Adrenal gland (tissue), 12 donors: ENCODE measurements around the gene TXLNA. TPM values are rescaled to one million over a fixed set of nuclear protein-coding genes. Genes with fewer than 3 reads are reported as not detected.

Experiments used
- DNase-seq, 7 donors: peaks; one replicate each; pipeline ENCODE4 v3.0.0-alpha.2; 2019 to 2020
- H3K27ac ChIP-seq, 5 donors: fragments of 200-600 bp; sonication (generic) in 4 of 5; 1 replicate in 3 of 5; 2 replicates in 2 of 5; pipeline versions ENCODE4 v1.5.1 to v1.8.0; 2016 to 2020; ENCODE audit warnings: mild to moderate bottlenecking in 1 of 5
- H3K27me3 ChIP-seq: fragments of 200-600 bp; 2 replicates; pipeline ENCODE4 v1.8.0; 2021
- H3K36me3 ChIP-seq, 2 donors: fragments of 200-600 bp; replicated peaks in 1 of 2; 1 replicate in 1 of 2; 2 replicates in 1 of 2; pipeline versions ENCODE4 v1.5.1 to v1.8.0; 2018 to 2022
- H3K4me1 ChIP-seq, 2 donors: fragments of 200-600 bp; replicated peaks in 1 of 2; 1 replicate in 1 of 2; 2 replicates in 1 of 2; pipeline versions ENCODE4 v1.5.1 to v1.8.0; 2018 to 2021
- H3K4me3 ChIP-seq, 4 donors: fragments of 200-600 bp; sonication (generic) in 3 of 4; one replicate each; pipeline ENCODE4 v1.5.1; 2016 to 2018
- H3K9me3 ChIP-seq, 3 donors: fragments of 200-600 bp; sonication (generic) in 1 of 3; replicated peaks in 1 of 3; 1 replicate in 2 of 3; 2 replicates in 1 of 3; pipeline versions ENCODE4 v1.5.1 to v1.8.0; 2016 to 2021
- POLR2A ChIP-seq, 2 donors: fragments of 450-650 bp; IDR thresholded peaks; one replicate each; pipeline ENCODE4 v1.6.1; 2017; ENCODE audit warnings: antibody characterized with exemption in 2 of 2, mild to moderate bottlenecking in 2 of 2, moderate library complexity in 1 of 2
- WGBS, 4 donors: extraction: QIAGEN DNeasy Blood & Tissue Kit in 2 of 4; methylation state at CpG; one replicate each; pipeline versions ENCODE4 v1.1.5 to v1.1.7; 2013 to 2017; 5-methylcytosine and 5-hydroxymethylcytosine counted together
- intact Hi-C, 2 donors: fragments of 100-400 bp; cut with DNase I; formaldehyde crosslinking; loops; one replicate each; pipeline versions ENCODE4 v1.14.1 to v1.15.0; 2022 to 2023
- polyA plus RNA-seq, 3 donors: library from polyadenylated mRNA; stranded (reverse); fragments of 200-250 nt in 2 of 3; fragments of 350-450 nt in 1 of 3; fragmentation: Illumina TruSeq in 1 of 3; extraction: RNeasy Lipid Tissue Mini Kit (QIAGEN cat#74804) in 1 of 3; gene quantifications; one replicate each; pipeline ENCODE4 v1.2.3, GENCODE V29; 2013 to 2014
- total RNA-seq, 9 donors: library from RNA; depleted of rRNA in 4 of 9; stranded (reverse); fragments of >200 nt in 4 of 9; fragments of 120-200 nt in 1 of 9; fragmentation: NEBNext Ultra II Directional in 1 of 9; extraction: Animal tissue kit (Norgen Biotek cat#: 25700) in 1 of 9; gene quantifications; one replicate each; pipeline versions ENCODE4 v1.1.0 to v1.2.4, GENCODE V29; 2013 to 2023
- TF ChIP-seq, protein P1 (sequence below), 6 experiments: fragments of 450-650 bp in 4 of 6; fragments of 200-600 bp in 2 of 6; sonication (generic) in 1 of 6; IDR thresholded peaks; 1 replicate in 5 of 6; 2 replicates in 1 of 6; pipeline versions ENCODE4 v1.5.1 to v1.8.0; 2016 to 2021; ENCODE audit warnings: antibody characterized with exemption in 6 of 6, mild to moderate bottlenecking in 2 of 6, moderate library complexity in 1 of 6
- donor health status: healthy with polysubstance abuse.
- donor health status: Bipolar disorder and iron deficiency.
- donor health status: DM: yes; HTN: yes; CAD: no.
- donor health status: DM: no; HTN: no; CAD: no.
- donor health status: DM: no; HTN: no; CAD: no.
- donor health status: DM: yes; HTN: yes; CAD: no.

TXLNA gene
- total and polyA plus RNA-seq, 12 donors = 14.9 to 97.4 (median 62.3) TPM

DNA sequence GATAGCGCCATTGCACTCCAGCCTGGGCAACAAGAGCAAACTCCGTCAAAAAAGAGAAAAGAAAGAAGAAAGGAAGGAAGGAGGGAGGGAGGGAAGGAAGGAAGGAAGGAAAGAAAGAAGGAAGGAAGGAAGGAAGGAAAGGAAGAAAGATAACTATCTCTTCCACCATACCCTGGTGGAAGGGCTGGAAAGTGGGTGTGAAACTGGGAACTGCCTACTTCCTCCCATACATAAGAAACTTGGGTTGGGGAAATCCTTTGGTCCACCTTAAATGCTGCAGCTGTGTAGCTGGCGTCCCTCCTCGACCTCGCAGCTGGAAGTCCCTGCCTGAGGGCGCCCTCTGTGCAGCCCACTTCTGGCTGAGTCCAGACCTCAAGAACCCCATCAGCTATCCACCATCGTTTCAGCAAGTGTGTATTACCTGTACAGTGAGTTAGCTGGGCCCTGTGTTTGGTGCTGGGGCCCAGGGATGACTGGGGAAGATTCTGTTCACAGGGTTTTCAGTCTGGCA is 62.9 kb downstream of the TXLNA start:
- Histone ChIP-seq H3K27ac (peak overlapping the region in 2 of 5 donors; percentile 46 to 92), H3K4me1 (peaks cover 12 to 33% of the 10 kb centered on the region in 2 donors), H3K9me3 (no peaks in the 10 kb centered on the region), H3K4me3 (peak overlapping the region in 1 of 4 donors; percentile 13), H3K27me3 (no peaks in the 10 kb centered on the region), H3K36me3 (no peaks in the 10 kb centered on the region)
- intact Hi-C loops = no loop called here
- TF ChIP-seq, protein P1, sequence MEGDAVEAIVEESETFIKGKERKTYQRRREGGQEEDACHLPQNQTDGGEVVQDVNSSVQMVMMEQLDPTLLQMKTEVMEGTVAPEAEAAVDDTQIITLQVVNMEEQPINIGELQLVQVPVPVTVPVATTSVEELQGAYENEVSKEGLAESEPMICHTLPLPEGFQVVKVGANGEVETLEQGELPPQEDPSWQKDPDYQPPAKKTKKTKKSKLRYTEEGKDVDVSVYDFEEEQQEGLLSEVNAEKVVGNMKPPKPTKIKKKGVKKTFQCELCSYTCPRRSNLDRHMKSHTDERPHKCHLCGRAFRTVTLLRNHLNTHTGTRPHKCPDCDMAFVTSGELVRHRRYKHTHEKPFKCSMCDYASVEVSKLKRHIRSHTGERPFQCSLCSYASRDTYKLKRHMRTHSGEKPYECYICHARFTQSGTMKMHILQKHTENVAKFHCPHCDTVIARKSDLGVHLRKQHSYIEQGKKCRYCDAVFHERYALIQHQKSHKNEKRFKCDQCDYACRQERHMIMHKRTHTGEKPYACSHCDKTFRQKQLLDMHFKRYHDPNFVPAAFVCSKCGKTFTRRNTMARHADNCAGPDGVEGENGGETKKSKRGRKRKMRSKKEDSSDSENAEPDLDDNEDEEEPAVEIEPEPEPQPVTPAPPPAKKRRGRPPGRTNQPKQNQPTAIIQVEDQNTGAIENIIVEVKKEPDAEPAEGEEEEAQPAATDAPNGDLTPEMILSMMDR (IDR thresholded peaks at IDR 0.05) = no peak
- no peak for TF ChIP-seq POLR2A (IDR thresholded peaks at IDR 0.05)
- 27 to 35% (median 34%) methylated on average over 6 to 7 of the region's 7 CpGs for WGBS, 4 donors
- DNase-seq = peak in 1 of 7 donors; percentile 31

- H3K9me3 ChIP-seq = no peaks in the 10 kb centered on the region
- no peaks in the 10 kb centered on the region for H3K36me3 ChIP-seq
- TF ChIP-seq, protein P1 (IDR thresholded peaks at IDR 0.05) = no peak
- no peak for TF ChIP-seq POLR2A (IDR thresholded peaks at IDR 0.05)
- H3K4me3 ChIP-seq = no peak within 1 kb of the TSS
- H3K27ac ChIP-seq = peak within 1 kb of the TSS in 4 of 5 donors; percentile 32 to 89 (median 60)
- peaks cover 7 to 28% of the 10 kb centered on the region in 2 donors for H3K4me1 ChIP-seq
- intact Hi-C loops = loop anchor here in 1 of 2 donors (5.0 kb wide), 1 partner anchor 45 kb away; the partner anchor contains the start of gene CCDC28B
- no peaks in the 10 kb centered on the region for H3K27me3 ChIP-seq
- peak in 6 of 7 donors; percentile 48 to 81 (median 63) for DNase-seq
- WGBS, 4 donors = 47 to 72% (median 60%) methylated on average over 2 to 3 of the region's 3 CpGs
Measured at GRCh38 chr1:32246888-32247273, 67.4 kb downstream of the TXLNA start, which contains the start of gene FAM167B. TSS of gene FAM167B (plus strand) at chr1:32247222. CDS start at chr1:32247422, 200 bp downstream.

DNA sequence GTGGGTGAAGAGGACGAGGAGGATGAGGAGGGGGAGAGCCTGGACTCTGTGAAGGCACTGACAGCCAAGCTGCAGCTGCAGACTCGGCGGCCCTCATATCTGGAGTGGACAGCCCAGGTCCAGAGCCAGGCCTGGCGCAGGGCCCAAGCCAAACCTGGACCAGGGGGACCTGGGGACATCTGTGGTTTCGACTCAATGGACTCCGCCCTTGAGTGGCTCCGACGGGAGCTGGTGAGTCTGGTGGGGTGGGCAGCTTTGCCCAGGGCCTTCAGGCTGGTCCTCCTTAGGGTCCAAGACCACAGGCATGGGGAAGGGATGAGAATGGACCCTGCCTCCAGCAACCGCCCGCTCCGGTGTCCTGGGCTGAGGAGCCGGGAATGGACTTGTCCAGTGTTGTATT is 68.0 kb downstream of the TXLNA start:
- 72 to 97% (median 82%) methylated on average over 4 to 12 of the region's 12 CpGs for WGBS, 4 donors
- H3K27me3 ChIP-seq = no peaks in the 10 kb centered on the region
- DNase-seq = no peak
- H3K4me1 ChIP-seq = peaks cover 1 to 23% of the 10 kb centered on the region in 2 donors
- H3K9me3 ChIP-seq = no peaks in the 10 kb centered on the region
- H3K4me3 ChIP-seq = no peak overlapping the region
- intact Hi-C loops = loop anchor here in 1 of 2 donors (5.0 kb wide), 1 partner anchor 45 kb away; the partner anchor contains the start of gene CCDC28B
- peak overlapping the region in 4 of 5 donors; percentile 32 to 89 (median 60) for H3K27ac ChIP-seq
- H3K36me3 ChIP-seq = no peaks in the 10 kb centered on the region
- no peak for TF ChIP-seq POLR2A (IDR thresholded peaks at IDR 0.05)
- TF ChIP-seq, protein P1 (IDR thresholded peaks at IDR 0.05) = no peak

Other genes with a start within 250 kb of the TXLNA start
- 100 to 1,000 TPM in 7 of 9 donors, 10 to 100 TPM in 2; 75.9 to 268 (median 180) TPM for gene PTP4A2, start 241.3 kb upstream of the TXLNA start, total RNA-seq
- gene PTP4A2, start 241.3 kb upstream of the TXLNA start, polyA plus RNA-seq = 100 to 1,000 TPM in 1 of 3 donors, 10 to 100 TPM in 2; 51.8 to 371 (median 56.2) TPM
- 100 to 1,000 TPM in 1 of 9 donors, 10 to 100 TPM in 8; 50.1 to 108 (median 77.1) TPM for gene KHDRBS1, start 165.8 kb upstream of the TXLNA start, total RNA-seq
- gene KHDRBS1, start 165.8 kb upstream of the TXLNA start, polyA plus RNA-seq = 10 to 100 TPM; 37.3 to 88.2 (median 43.7) TPM
- gene TMEM39B, start 106.7 kb upstream of the TXLNA start, total RNA-seq = 10 to 100 TPM in 4 of 9 donors, 1 to 10 TPM in 5; 4.4 to 17.4 (median 8.9) TPM
- 10 to 100 TPM in 2 of 3 donors, 1 to 10 TPM in 1; 9.2 to 15.1 (median 14.2) TPM for gene TMEM39B, start 106.7 kb upstream of the TXLNA start, polyA plus RNA-seq
- gene KPNA6, start 71.6 kb upstream of the TXLNA start, total RNA-seq = 10 to 100 TPM; 39.3 to 86.6 (median 71.5) TPM
- gene KPNA6, start 71.6 kb upstream of the TXLNA start, polyA plus RNA-seq = 10 to 100 TPM in 1 of 3 donors, 1 to 10 TPM in 2; 9.3 to 31.2 (median 9.5) TPM
- gene CCDC28B, start 20.9 kb downstream of the TXLNA start, total RNA-seq = 10 to 100 TPM; 11.4 to 34.0 (median 20.5) TPM
- gene CCDC28B, start 20.9 kb downstream of the TXLNA start, polyA plus RNA-seq = 10 to 100 TPM in 2 of 3 donors, 1 to 10 TPM in 1; 3.4 to 47.7 (median 42.6) TPM
- 1 to 10 TPM; 1.5 to 3.6 (median 2.7) TPM for gene IQCC, start 26.0 kb downstream of the TXLNA start, total RNA-seq
- gene IQCC, start 26.0 kb downstream of the TXLNA start, polyA plus RNA-seq = 1 to 10 TPM; 3.1 to 3.9 (median 3.6) TPM
- gene DCDC2B, start 29.4 kb downstream of the TXLNA start, total RNA-seq = not detected
- gene DCDC2B, start 29.4 kb downstream of the TXLNA start, polyA plus RNA-seq = not detected
- 10 to 100 TPM in 7 of 9 donors, 1 to 10 TPM in 2; 2.1 to 27.1 (median 16.3) TPM for gene TMEM234, start 42.7 kb downstream of the TXLNA start, total RNA-seq
- 10 to 100 TPM; 10.2 to 57.7 (median 34.6) TPM for gene TMEM234, start 42.7 kb downstream of the TXLNA start, polyA plus RNA-seq
- 100 to 1,000 TPM; 187 to 672 (median 202) TPM for gene EIF3I, start 42.7 kb downstream of the TXLNA start, total RNA-seq
- 100 to 1,000 TPM; 196 to 312 (median 294) TPM for gene EIF3I, start 42.7 kb downstream of the TXLNA start, polyA plus RNA-seq
- gene FAM167B, start 67.5 kb downstream of the TXLNA start, total RNA-seq = 10 to 100 TPM in 8 of 9 donors, 1 to 10 TPM in 1; 3.2 to 34.5 (median 26.0) TPM
- 10 to 100 TPM in 2 of 3 donors, 1 to 10 TPM in 1; 5.8 to 58.2 (median 30.0) TPM for gene FAM167B, start 67.5 kb downstream of the TXLNA start, polyA plus RNA-seq
- 1 to 10 TPM in 6 of 9 donors, under 1 TPM in 3; 0.30 to 2.7 (median 1.9) TPM for gene LCK, start 71.6 kb downstream of the TXLNA start, total RNA-seq
- gene LCK, start 71.6 kb downstream of the TXLNA start, polyA plus RNA-seq = 1 to 10 TPM in 2 of 3 donors, under 1 TPM in 1; 0.46 to 2.9 (median 1.2) TPM
- 10 to 100 TPM; 52.2 to 95.2 (median 76.9) TPM for gene HDAC1, start 112.4 kb downstream of the TXLNA start, total RNA-seq
- gene HDAC1, start 112.4 kb downstream of the TXLNA start, polyA plus RNA-seq = 10 to 100 TPM; 54.4 to 70.1 (median 59.6) TPM
- 10 to 100 TPM; 24.2 to 82.2 (median 49.0) TPM for gene MARCKSL1, start 156.6 kb downstream of the TXLNA start, total RNA-seq
- 10 to 100 TPM; 34.4 to 54.8 (median 49.2) TPM for gene MARCKSL1, start 156.6 kb downstream of the TXLNA start, polyA plus RNA-seq
- gene FAM229A, start 182.8 kb downstream of the TXLNA start, total RNA-seq = 10 to 100 TPM in 3 of 9 donors, 1 to 10 TPM in 6; 1.3 to 12.8 (median 6.5) TPM
- gene FAM229A, start 182.8 kb downstream of the TXLNA start, polyA plus RNA-seq = 100 to 1,000 TPM in 1 of 3 donors, 10 to 100 TPM in 1, 1 to 10 TPM in 1; 1.6 to 110 (median 56.7) TPM
- 1 to 10 TPM in 6 of 9 donors, under 1 TPM in 2, not detected in 1; 0.69 to 5.3 (median 2.1) TPM for gene TSSK3, start 182.9 kb downstream of the TXLNA start, total RNA-seq
- 1 to 10 TPM in 2 of 3 donors, under 1 TPM in 1; 0.84 to 2.1 (median 1.2) TPM for gene TSSK3, start 182.9 kb downstream of the TXLNA start, polyA plus RNA-seq
- 100 to 1,000 TPM in 8 of 9 donors, 10 to 100 TPM in 1; 95.5 to 153 (median 117) TPM for gene BSDC1, start 214.8 kb downstream of the TXLNA start, total RNA-seq
- 10 to 100 TPM; 47.9 to 80.2 (median 63.9) TPM for gene BSDC1, start 214.8 kb downstream of the TXLNA start, polyA plus RNA-seq